Activated CD4-positive, alpha-beta T cell treated with anti-CD3 and anti-CD28 coated beads, Interleukin-2, amount 50 U/mL, for 4 hours (primary cell): ENCODE results near the gene KANSL3.
"Not testable (repeated sequence)": the region's sequence is repeated elsewhere in the genome, so short reads cannot be mapped to it uniquely, and the experiment has no call there.

Source experiments
- DNase-seq, 2 experiments: peaks; one replicate each; pipeline ENCODE4 v3.0.0-alpha.2; 2020

Gene KANSL3

GRCh38 chr2:96602330-96602823 lies 35.7 kb downstream of the KANSL3 start:
- DNase-seq = no peak

- no peak for DNase-seq
These were observed 36.5 kb downstream of the KANSL3 start for GRCh38 chr2:96601382-96602292.

GRCh38 chr2:96599941-96600340 lies 38.2 kb downstream of the KANSL3 start:
- DNase-seq = no peak

GRCh38 chr2:96596596-96596995 lies 41.5 kb downstream of the KANSL3 start:
- no peak for DNase-seq

GRCh38 chr2:96594691-96595152 lies 43.4 kb downstream of the KANSL3 start:
- no peak for DNase-seq

GRCh38 chr2:96594282-96594681 lies 43.8 kb downstream of the KANSL3 start:
- DNase-seq = no peak

- no peak for DNase-seq
These were observed 46.6 kb downstream of the KANSL3 start for GRCh38 chr2:96591494-96591893.

GRCh38 chr2:96591054-96591453 lies 47.1 kb downstream of the KANSL3 start:
- DNase-seq = no peak

GRCh38 chr2:96587843-96588242 lies 50.3 kb downstream of the KANSL3 start:
- DNase-seq = no peak

GRCh38 chr2:96584017-96584416 lies 54.1 kb downstream of the KANSL3 start:
- no peak for DNase-seq

- DNase-seq = no peak
These were observed 57.3 kb downstream of the KANSL3 start for GRCh38 chr2:96580771-96581170.

- no peak for DNase-seq
These were observed 58.7 kb downstream of the KANSL3 start for GRCh38 chr2:96579422-96579821.

GRCh38 chr2:96578731-96579130 lies 59.4 kb downstream of the KANSL3 start:
- no peak for DNase-seq

- no peak for DNase-seq
These were observed 60.6 kb downstream of the KANSL3 start for GRCh38 chr2:96577501-96577900.

- no peak for DNase-seq
These were observed 62.2 kb downstream of the KANSL3 start for GRCh38 chr2:96575785-96576456.

GRCh38 chr2:96574364-96574763 lies 63.7 kb downstream of the KANSL3 start:
- no peak for DNase-seq

GRCh38 chr2:96568094-96568493 lies 70.0 kb downstream of the KANSL3 start:
- DNase-seq = no peak

- no peak for DNase-seq
These were observed 73.0 kb downstream of the KANSL3 start for GRCh38 chr2:96565111-96565510.

- no peak for DNase-seq
These were observed 73.5 kb downstream of the KANSL3 start for GRCh38 chr2:96564563-96564962.

GRCh38 chr2:96564026-96564425 lies 74.1 kb downstream of the KANSL3 start:
- DNase-seq = no peak

GRCh38 chr2:96558485-96558884 lies 79.6 kb downstream of the KANSL3 start:
- no peak for DNase-seq

- DNase-seq = no peak
These were observed 80.1 kb downstream of the KANSL3 start for GRCh38 chr2:96558061-96558460.

GRCh38 chr2:96557421-96557820 lies 80.7 kb downstream of the KANSL3 start:
- not testable (repeated sequence) for DNase-seq
